Vagina (tissue), 2 donors: Measurements from ENCODE around the gene UNKL. TPM values are rescaled to one million over a fixed set of nuclear protein-coding genes. Genes with fewer than 3 reads are reported as not detected.

Experiments used
- DNase-seq, 2 donors: peaks; one replicate each; pipeline ENCODE4 v3.0.0-alpha.2; 2017; ENCODE audit errors: extremely low spot score in 2 of 2
- H3K27ac ChIP-seq: fragments of 200-600 bp; sonication (generic); one replicate; pipeline ENCODE4 v1.5.1; 2019
- H3K27me3 ChIP-seq: fragments of 200-600 bp; sonication (generic); one replicate; pipeline ENCODE4 v1.5.1; 2019
- H3K36me3 ChIP-seq, 2 donors: fragments of 200-600 bp; sonication (generic); one replicate each; pipeline ENCODE4 v1.5.1; 2017 to 2019
- H3K4me1 ChIP-seq: fragments of 200-600 bp; sonication (generic); one replicate; pipeline ENCODE4 v1.5.1; 2019
- H3K4me3 ChIP-seq, 2 donors: fragments of 200-600 bp; sonication (generic); 1 replicate in 1 of 2; 2 replicates in 1 of 2; pipeline ENCODE4 v1.5.1; 2016 to 2019
- H3K9me3 ChIP-seq: fragments of 200-600 bp; sonication (generic); one replicate; pipeline ENCODE4 v1.5.1; 2019
- POLR2A ChIP-seq, 2 donors: fragments of 450-650 bp; IDR thresholded peaks; one replicate each; pipeline ENCODE4 v1.6.1; 2017; ENCODE audit warnings: antibody characterized with exemption in 2 of 2, mild to moderate bottlenecking in 2 of 2, moderate library complexity in 2 of 2
- POLR2AphosphoS5 ChIP-seq, 2 donors: sonication (generic); formaldehyde crosslinking; IDR thresholded peaks; one replicate each; pipeline ENCODE4 v1.9.0; 2017; ENCODE audit warnings: antibody characterized with exemption in 2 of 2, mild to moderate bottlenecking in 2 of 2, low read depth in 1 of 2; ENCODE audit not compliant: insufficient read depth in 1 of 2
- intact Hi-C: fragments of 100-400 bp; cut with DNase I; formaldehyde crosslinking; loops from one replicate; pipeline ENCODE4 v1.15.1; 2023
- total RNA-seq: library from RNA; depleted of rRNA; stranded (reverse); fragments of >200 nt; gene quantifications from one replicate; pipeline ENCODE4 v1.2.3, GENCODE V29; 2016
- TF ChIP-seq, protein P1 (sequence below), 3 experiments: fragments of 450-650 bp in 2 of 3; fragments of 200-600 bp in 1 of 3; sonication (generic) in 1 of 3; IDR thresholded peaks; one replicate each; pipeline ENCODE4 v1.5.1; 2017 to 2019; ENCODE audit warnings: antibody characterized with exemption in 3 of 3, mild to moderate bottlenecking in 2 of 3, moderate library complexity in 2 of 3

Gene UNKL
- total RNA-seq, 1 donor from 2014 or later, result 32.9 TPM

DNA sequence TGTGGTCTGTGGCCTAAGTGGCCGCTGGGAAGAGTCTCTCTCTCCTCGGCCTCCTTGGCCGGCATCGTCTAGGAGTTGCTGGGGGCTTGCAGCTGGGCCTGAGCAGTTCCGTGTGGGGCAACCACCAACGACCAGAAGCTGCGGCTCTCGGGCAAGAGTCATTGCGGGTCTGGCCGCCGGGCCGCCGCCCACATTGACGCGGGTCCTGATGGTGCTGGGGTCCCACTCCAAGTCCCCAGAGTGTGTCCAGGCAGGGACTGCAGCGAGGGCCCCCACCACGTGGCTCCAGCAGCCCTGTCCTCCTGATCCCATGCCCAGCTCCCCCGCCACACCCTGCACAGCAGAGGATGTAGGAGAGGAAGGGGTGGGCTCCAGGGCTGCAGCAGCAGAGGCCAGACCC, 30.9 kb downstream of the UNKL start:
- Histone ChIP-seq H3K9me3 (no peaks in the 10 kb centered on the region), H3K27me3 (no peaks in the 10 kb centered on the region), H3K36me3 (peaks cover 0 to 19% of the 10 kb centered on the region in 2 donors), H3K4me3 (no peak overlapping the region), H3K4me1 (peaks cover 15% of the 10 kb centered on the region), H3K27ac (no peak overlapping the region)
- no peak for DNase-seq
- no peak for TF ChIP-seq POLR2A (IDR thresholded peaks at IDR 0.05)
- no peak for TF ChIP-seq POLR2AphosphoS5 (IDR thresholded peaks at IDR 0.05; ENCODE audit: insufficient read depth in 1 of 2, low read depth in 1 of 2)
- TF ChIP-seq, protein P1, sequence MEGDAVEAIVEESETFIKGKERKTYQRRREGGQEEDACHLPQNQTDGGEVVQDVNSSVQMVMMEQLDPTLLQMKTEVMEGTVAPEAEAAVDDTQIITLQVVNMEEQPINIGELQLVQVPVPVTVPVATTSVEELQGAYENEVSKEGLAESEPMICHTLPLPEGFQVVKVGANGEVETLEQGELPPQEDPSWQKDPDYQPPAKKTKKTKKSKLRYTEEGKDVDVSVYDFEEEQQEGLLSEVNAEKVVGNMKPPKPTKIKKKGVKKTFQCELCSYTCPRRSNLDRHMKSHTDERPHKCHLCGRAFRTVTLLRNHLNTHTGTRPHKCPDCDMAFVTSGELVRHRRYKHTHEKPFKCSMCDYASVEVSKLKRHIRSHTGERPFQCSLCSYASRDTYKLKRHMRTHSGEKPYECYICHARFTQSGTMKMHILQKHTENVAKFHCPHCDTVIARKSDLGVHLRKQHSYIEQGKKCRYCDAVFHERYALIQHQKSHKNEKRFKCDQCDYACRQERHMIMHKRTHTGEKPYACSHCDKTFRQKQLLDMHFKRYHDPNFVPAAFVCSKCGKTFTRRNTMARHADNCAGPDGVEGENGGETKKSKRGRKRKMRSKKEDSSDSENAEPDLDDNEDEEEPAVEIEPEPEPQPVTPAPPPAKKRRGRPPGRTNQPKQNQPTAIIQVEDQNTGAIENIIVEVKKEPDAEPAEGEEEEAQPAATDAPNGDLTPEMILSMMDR (IDR thresholded peaks at IDR 0.05), result no peak
- intact Hi-C loops, result no loop called here

DNA sequence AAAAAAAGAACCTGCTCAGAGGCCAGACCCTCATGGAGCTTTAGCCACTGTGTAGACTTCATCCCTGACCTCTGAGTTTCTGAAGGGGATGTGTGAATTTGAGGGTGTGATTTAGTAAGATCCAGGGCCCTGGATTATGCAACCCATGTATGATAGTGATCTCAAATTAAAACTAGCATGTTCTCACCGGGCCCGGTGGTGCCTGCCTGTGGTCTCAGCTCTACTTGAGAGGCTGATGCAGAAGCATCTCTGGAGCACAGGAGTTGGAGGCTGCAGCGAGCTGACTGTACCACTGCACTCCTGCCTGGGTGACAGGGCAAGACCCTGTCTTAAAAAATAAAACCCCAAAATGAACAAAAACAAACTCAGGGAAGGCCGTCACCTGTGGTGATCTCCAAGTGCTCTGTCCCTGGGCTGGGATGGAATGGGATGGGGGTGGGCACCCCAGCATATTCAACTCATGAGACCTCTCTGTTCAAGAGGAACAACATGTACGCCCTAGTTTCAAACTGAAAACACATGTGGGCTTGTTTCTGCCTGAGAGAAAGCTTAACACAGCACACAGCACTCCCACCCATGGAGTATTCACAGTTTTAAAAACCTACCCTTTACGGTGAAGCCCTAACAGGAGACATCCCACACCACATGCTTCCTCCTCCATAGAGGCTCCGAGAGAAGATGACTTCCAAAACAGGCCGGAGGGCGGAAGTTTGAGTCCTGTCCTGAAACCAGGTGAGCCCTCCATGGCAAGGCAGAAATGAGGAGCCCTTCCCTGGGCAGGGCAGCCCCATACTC, 32.7 kb downstream of the UNKL start:
- H3K36me3 ChIP-seq, result peaks cover 0 to 19% of the 10 kb centered on the region in 2 donors
- intact Hi-C loops, result no loop called here
- H3K9me3 ChIP-seq, result no peaks in the 10 kb centered on the region
- H3K4me3 ChIP-seq, result no peak overlapping the region
- no peak for TF ChIP-seq POLR2A (IDR thresholded peaks at IDR 0.05)
- TF ChIP-seq POLR2AphosphoS5 (IDR thresholded peaks at IDR 0.05; ENCODE audit: insufficient read depth in 1 of 2, low read depth in 1 of 2), result no peak
- TF ChIP-seq, protein P1 (IDR thresholded peaks at IDR 0.05), result no peak
- H3K4me1 ChIP-seq, result peaks cover 21% of the 10 kb centered on the region
- no peaks in the 10 kb centered on the region for H3K27me3 ChIP-seq
- no peak overlapping the region for H3K27ac ChIP-seq
- no peak for DNase-seq

DNA sequence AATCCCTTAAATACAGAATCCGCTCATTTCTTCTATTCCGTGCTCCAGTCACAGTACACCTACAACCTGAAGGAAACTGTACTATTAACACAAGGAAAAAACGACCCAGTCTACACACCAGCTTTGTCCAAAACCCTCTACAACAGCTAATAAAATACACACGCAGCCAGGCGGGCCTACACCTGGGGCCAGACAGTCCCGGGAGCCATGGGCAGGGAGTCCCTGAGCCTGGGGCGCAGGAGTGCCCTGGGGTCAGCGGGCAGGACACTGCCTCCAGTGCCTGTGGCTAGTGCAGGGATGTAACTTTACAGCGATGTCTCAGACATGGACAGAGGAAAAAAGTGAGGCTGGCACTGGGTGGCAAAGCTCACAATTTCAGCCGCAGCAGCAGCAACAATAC, 34.3 kb downstream of the UNKL start:
- Histone ChIP-seq H3K4me3 (no peak overlapping the region), H3K27ac (no peak overlapping the region), H3K4me1 (peaks cover 21% of the 10 kb centered on the region), H3K9me3 (no peaks in the 10 kb centered on the region), H3K36me3 (peaks cover 0 to 26% of the 10 kb centered on the region in 2 donors), H3K27me3 (no peaks in the 10 kb centered on the region)
- no peak for DNase-seq
- intact Hi-C loops, result no loop called here
- no peak for TF ChIP-seq POLR2AphosphoS5 (IDR thresholded peaks at IDR 0.05; ENCODE audit: insufficient read depth in 1 of 2, low read depth in 1 of 2)
- TF ChIP-seq, protein P1 (IDR thresholded peaks at IDR 0.05), result no peak
- TF ChIP-seq POLR2A (IDR thresholded peaks at IDR 0.05), result no peak

DNA sequence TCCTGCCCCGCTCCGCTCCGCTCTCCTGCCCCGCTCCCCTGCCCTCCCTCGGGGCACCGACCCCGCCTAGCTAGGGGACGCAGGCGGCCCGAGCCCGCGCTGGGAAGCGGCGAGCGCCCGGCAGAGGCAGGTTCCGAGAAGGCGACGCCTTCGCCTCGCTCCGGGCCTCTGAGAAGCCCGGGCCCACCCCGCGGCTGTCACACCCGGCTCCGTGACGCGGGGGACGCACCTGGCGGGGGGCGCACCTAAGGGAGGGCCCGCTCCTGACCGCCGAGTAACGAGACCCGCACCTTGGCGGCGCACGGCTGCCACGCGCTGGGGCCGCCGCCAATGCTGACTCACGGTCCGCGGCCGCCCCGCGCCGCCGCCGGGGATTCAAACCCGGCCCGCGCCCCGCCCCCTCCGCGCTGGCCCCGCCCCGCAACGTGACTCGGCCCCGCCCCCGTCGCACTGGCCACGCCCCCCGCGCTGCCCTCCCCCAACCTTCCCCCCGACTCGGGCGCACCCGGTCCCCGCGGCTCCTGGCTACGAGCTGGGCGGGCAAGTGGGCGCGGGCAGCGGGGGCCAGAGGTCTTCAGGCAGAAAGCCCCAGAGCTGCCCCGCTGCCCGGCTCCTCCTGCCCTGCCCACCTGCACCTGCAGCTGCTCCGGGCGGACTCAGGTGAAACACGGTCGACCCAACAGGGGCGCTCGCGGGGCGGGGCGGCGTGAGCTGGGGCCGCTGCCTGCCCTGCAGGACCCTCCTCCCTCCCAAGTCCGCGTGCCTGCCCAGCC, 35.0 kb downstream of the UNKL start:
- intact Hi-C loops, result no loop called here
- Histone ChIP-seq H3K4me3 (peak overlapping the region; percentile 48 to 64), H3K27me3 (no peaks in the 10 kb centered on the region), H3K27ac (no peak overlapping the region), H3K36me3 (peaks cover 0 to 28% of the 10 kb centered on the region in 2 donors), H3K9me3 (no peaks in the 10 kb centered on the region), H3K4me1 (peaks cover 21% of the 10 kb centered on the region)
- TF ChIP-seq POLR2A (IDR thresholded peaks at IDR 0.05) (no peak), POLR2AphosphoS5 (IDR thresholded peaks at IDR 0.05; ENCODE audit: insufficient read depth in 1 of 2, low read depth in 1 of 2) (no peak)
- TF ChIP-seq, protein P1 (IDR thresholded peaks at IDR 0.05), result no peak
- DNase-seq, result no peak
